Germinal center (tissue), 1 donor: ENCODE measurements around the gene BACH2.
"Not testable (repeated sequence)": the region's sequence is repeated elsewhere in the genome, so short reads cannot be mapped to it uniquely, and the experiment has no call there.

Experiments
- DNase-seq: peaks from one replicate; pipeline ENCODE4 v3.0.0; 2012; ENCODE audit warnings: mixed read lengths, low spot score

Gene BACH2

GRCh38 chr6:90214461-90214860 is 82.2 kb downstream of the BACH2 start:
- DNase-seq: peak; percentile 23

- DNase-seq: no peak
Observed at GRCh38 chr6:90212274-90212673, 84.4 kb downstream of the BACH2 start.

GRCh38 chr6:90209527-90209926 is 87.1 kb downstream of the BACH2 start:
- no peak for DNase-seq

GRCh38 chr6:90208690-90209089 is 88.0 kb downstream of the BACH2 start:
- DNase-seq: not testable (repeated sequence)

GRCh38 chr6:90204327-90205056 is 92.2 kb downstream of the BACH2 start:
- no peak for DNase-seq

GRCh38 chr6:90203672-90204071 is 93.0 kb downstream of the BACH2 start:
- no peak for DNase-seq

- no peak for DNase-seq
Observed at GRCh38 chr6:90202156-90202555, 94.5 kb downstream of the BACH2 start.

- no peak for DNase-seq
Observed at GRCh38 chr6:90199900-90200299, 96.7 kb downstream of the BACH2 start.

- DNase-seq: no peak
Observed at GRCh38 chr6:90198758-90199425, 97.8 kb downstream of the BACH2 start.

GRCh38 chr6:90197854-90198496 is 98.7 kb downstream of the BACH2 start:
- DNase-seq: no peak

- DNase-seq: no peak
Observed at GRCh38 chr6:90195094-90195829, 101.4 kb downstream of the BACH2 start.

GRCh38 chr6:90194371-90194841 is 102.2 kb downstream of the BACH2 start:
- no peak for DNase-seq

GRCh38 chr6:90193359-90193758 is 103.3 kb downstream of the BACH2 start:
- no peak for DNase-seq

- no peak for DNase-seq
Observed at GRCh38 chr6:90192857-90193256, 103.8 kb downstream of the BACH2 start.

- DNase-seq: no peak
Observed at GRCh38 chr6:90190752-90191395, 105.8 kb downstream of the BACH2 start.

GRCh38 chr6:90190131-90190530 is 106.5 kb downstream of the BACH2 start:
- DNase-seq: no peak

- DNase-seq: no peak
Observed at GRCh38 chr6:90187437-90188121, 109.1 kb downstream of the BACH2 start.

- no peak for DNase-seq
Observed at GRCh38 chr6:90186637-90187371, 109.8 kb downstream of the BACH2 start.

GRCh38 chr6:90186026-90186425 is 110.6 kb downstream of the BACH2 start:
- no peak for DNase-seq
